Measurements from ENCODE around the gene DDX24.

The DDX24 gene

GRCh38 chr14:94038921-94039629 lies 41.9 kb downstream of the DDX24 start:
- TF ChIP-seq CTCF (IDR thresholded peaks at IDR 0.05; ENCODE audit: borderline replicate concordance, insufficient read depth, low read depth, low read length), result no peak

DNA sequence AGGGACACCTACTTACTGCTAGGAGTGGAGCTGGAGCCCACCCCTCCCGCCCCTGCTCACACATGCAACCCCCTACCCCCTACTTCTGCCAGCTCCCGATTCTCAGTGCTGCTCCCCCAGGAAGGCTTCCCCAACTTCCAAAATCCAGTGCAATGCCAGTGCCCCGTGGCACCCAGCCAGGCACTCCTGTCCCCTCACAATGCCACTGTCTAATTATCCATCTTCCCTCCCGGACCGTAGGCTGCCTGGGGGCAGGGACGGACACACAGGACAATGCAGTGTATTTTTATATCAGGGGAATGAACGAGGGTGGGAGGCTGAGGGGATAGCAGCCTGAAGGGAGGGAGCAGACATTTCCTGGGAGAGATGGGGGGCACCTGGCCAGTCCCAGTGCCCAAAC lies 42.5 kb downstream of the DDX24 start:
- no peak for TF ChIP-seq CTCF (IDR thresholded peaks at IDR 0.05; ENCODE audit: borderline replicate concordance, insufficient read depth, low read depth, low read length)
- no peak overlapping the region for H3K4me3 ChIP-seq (ENCODE audit: low read depth, low read length)

More at GRCh38 chr14:94038921-94039629, 41.9 kb downstream of the DDX24 start:
- no peak overlapping the region for H3K4me3 ChIP-seq (ENCODE audit: low read depth, low read length)

DNA sequence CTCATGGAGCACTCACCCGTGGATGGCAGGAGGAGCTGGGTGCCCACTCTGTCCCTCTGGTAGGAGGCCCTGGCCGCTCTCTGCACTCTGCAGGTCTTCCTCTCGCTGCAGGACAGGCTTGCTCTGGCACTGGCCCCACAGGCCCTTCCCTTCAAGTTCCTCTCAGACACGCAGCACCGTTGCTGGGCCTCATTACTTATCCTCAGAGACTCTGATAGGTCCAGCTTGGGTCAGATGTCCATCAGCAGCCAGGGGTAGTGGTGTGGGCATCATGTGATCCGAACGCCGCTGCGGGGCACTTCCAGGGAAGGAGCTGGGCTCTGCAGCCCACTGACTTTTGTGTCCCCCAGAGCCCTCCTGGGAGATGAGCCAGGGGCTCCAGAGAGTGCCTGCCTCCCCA lies 43.0 kb downstream of the DDX24 start:
- no peak overlapping the region for H3K4me3 ChIP-seq (ENCODE audit: low read depth, low read length)
- TF ChIP-seq CTCF (IDR thresholded peaks at IDR 0.05; ENCODE audit: borderline replicate concordance, insufficient read depth, low read depth, low read length), result no peak

DNA sequence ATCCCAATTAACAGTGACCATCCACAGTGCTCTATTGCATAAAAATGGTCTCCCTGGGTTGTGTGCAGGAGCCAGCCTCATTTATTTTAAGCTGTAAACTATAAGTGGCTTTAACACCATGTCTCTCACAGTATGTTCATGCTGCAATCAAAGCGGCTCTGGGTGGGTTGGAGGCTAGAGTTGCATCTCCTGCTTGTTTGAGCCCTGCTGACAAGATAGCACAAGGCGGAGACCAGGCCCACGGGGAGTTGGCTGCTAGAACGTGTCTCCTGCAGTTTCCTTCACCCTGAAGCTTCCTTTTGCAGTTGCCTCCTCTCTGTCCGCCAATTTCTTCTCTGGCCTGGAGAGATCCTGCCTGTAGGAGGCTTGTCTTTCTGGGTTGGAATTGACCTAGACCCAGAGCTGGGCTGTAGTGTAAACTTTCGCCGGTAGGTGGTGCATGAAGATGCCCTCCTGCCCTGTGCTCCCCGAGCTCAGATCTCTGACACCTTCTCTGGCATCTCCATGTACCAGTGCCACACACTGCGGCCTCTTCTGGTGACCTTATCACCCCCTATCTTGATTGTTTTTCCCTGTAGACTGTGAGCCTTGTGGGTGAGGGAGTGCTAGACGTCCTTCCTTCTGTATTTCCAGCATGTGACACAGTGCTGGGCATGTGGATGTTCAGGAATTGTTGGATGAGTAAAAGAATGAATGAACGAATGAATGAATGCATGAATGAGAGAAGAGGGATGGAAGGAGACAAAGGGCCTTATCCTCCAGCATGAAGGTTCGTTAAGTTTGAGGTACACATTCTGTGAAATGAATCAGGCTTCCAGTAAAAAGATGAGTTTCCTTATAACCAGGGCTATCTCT lies 44.5 kb downstream of the DDX24 start:
- no peak overlapping the region for H3K4me3 ChIP-seq (ENCODE audit: low read depth, low read length)
- peak; percentile 90 for TF ChIP-seq CTCF (IDR thresholded peaks at IDR 0.05; ENCODE audit: borderline replicate concordance, insufficient read depth, low read depth, low read length)

- no peak for TF ChIP-seq CTCF (IDR thresholded peaks at IDR 0.05; ENCODE audit: borderline replicate concordance, insufficient read depth, low read depth, low read length)
- H3K4me3 ChIP-seq (ENCODE audit: low read depth, low read length), result no peak overlapping the region
These were observed 46.1 kb downstream of the DDX24 start for GRCh38 chr14:94034886-94035285.

DNA sequence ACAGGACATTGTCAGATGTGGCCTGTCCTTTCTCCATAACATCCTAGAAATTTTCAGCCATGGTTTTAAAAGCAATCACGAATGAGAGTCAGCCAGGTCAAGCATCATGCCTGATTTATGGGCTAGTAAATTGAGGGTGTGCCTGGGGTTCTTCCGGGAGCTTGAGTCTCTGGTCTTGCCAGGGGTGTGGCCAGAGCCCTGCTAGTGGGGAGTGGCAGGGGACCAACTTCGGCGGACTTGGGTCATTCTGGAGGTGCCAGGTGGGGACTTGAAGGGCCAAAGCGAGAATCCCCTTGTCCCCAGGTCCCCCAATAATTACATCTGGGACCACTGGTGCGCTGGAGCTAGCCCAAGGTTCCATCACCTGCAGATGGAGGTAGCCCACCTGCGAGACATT lies 49.1 kb downstream of the DDX24 start:
- no peak for TF ChIP-seq CTCF (IDR thresholded peaks at IDR 0.05; ENCODE audit: borderline replicate concordance, insufficient read depth, low read depth, low read length)
- no peak overlapping the region for H3K4me3 ChIP-seq (ENCODE audit: low read depth, low read length)
